Small intestine (tissue), 7 donors: ENCODE measurements around the gene DHRSX. TPM values are rescaled to one million over a fixed set of nuclear protein-coding genes. Genes with fewer than 3 reads are reported as not detected.
"Not testable (repeated sequence)": the region's sequence is repeated elsewhere in the genome, so short reads cannot be mapped to it uniquely, and the experiment has no call there.

Experiments
- DNase-seq, 2 donors: peaks; one replicate each; pipeline versions ENCODE4 v3.0.0 to v3.0.0-alpha.2; 2013
- FAIRE-seq: peaks from 2 replicates; lab custom pipeline; 2012; peaks lifted over from hg19 to GRCh38; lab: Jason Lieb, UNC
- H3K27ac ChIP-seq, 3 donors: one replicate each; pipeline ENCODE4 v1.5.1; 2013; ENCODE audit warnings: low read length in 2 of 3, mild to moderate bottlenecking in 2 of 3, control low read depth in 1 of 3, inconsistent platforms in 1 of 3, low read depth in 1 of 3, moderate library complexity in 1 of 3
- H3K27me3 ChIP-seq, 3 donors: one replicate each; pipeline ENCODE4 v1.6.1; 2013; ENCODE audit warnings: low read length in 3 of 3, inconsistent platforms in 1 of 3; ENCODE audit not compliant: control insufficient read depth in 3 of 3, insufficient read depth in 3 of 3
- H3K36me3 ChIP-seq, 3 donors: one replicate each; pipeline ENCODE4 v1.6.1; 2013; ENCODE audit warnings: low read length in 3 of 3, inconsistent platforms in 1 of 3, low read depth in 1 of 3, mild to moderate bottlenecking in 1 of 3, moderate library complexity in 1 of 3; ENCODE audit not compliant: control insufficient read depth in 3 of 3, insufficient read depth in 2 of 3
- H3K4me1 ChIP-seq, 3 donors: one replicate each; pipeline ENCODE4 v1.6.1; 2013; ENCODE audit warnings: low read length in 2 of 3, inconsistent platforms in 1 of 3, low read depth in 1 of 3, mild to moderate bottlenecking in 1 of 3, moderate library complexity in 1 of 3; ENCODE audit not compliant: control insufficient read depth in 3 of 3, insufficient read depth in 2 of 3
- H3K4me3 ChIP-seq, 3 donors: one replicate each; pipeline ENCODE4 v1.5.1; 2013; ENCODE audit warnings: low read length in 3 of 3, control low read depth in 1 of 3, inconsistent platforms in 1 of 3, low read depth in 1 of 3, mild to moderate bottlenecking in 1 of 3, moderate library complexity in 1 of 3
- H3K9me3 ChIP-seq, 2 donors: one replicate each; pipeline ENCODE4 v1.6.1; 2013; ENCODE audit warnings: low read depth in 1 of 2, low read length in 1 of 2; ENCODE audit not compliant: control insufficient read depth in 2 of 2, insufficient read depth in 1 of 2
- WGBS, 3 donors: extraction: QIAGEN DNeasy Blood & Tissue Kit; methylation state at CpG; one replicate each; pipeline ENCODE4 v1.1.7; 2013; 5-methylcytosine and 5-hydroxymethylcytosine counted together
- polyA plus RNA-seq, 4 donors: library from polyadenylated mRNA; stranded (reverse) in 3 of 4; unstranded in 1 of 4; fragments of 200-250 nt in 3 of 4; fragments of 120-200 nt in 1 of 4; gene quantifications; one replicate each; pipeline versions ENCODE4 v1.2.1 to v1.2.3, GENCODE V29; 2013
- donor health status: healthy with polysubstance abuse.
- donor health status: control.
- donor health status: control.
- donor health status: Bipolar disorder and iron deficiency.
- donor health status: healthy.

The DHRSX gene
- polyA plus RNA-seq, 4 donors: 7.2 to 25.2 (median 12.1) TPM

DNA sequence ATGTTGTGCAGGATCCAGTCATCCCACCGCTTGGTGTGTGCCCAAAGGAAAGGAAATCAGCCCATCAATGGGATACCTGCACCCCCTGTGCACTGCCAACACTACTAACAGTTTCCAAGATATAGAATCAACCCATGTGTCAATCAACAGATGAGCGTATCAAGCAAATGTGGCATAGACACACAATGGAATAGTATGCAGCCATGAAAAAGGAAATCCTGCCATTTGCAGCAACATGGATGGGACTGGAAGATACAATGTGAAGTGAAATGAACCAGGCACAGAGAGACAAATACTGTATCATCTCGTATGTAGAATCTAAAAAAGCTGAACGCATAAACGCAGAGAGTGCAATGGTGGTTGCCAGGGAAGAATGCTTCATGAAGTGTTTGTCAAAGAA is 20.8 kb downstream of the DHRSX start:
- WGBS, 3 donors: 94 to 98% (median 95%) methylated on average over 5 of the region's 5 CpGs
- not testable (repeated sequence) for H3K9me3 ChIP-seq, H3K27ac ChIP-seq, FAIRE-seq, H3K4me3 ChIP-seq, H3K4me1 ChIP-seq, H3K27me3 ChIP-seq, DNase-seq
- peaks cover 0 to 25% (median 0%) of the 10 kb centered on the region in 3 donors for H3K36me3 ChIP-seq

DNA sequence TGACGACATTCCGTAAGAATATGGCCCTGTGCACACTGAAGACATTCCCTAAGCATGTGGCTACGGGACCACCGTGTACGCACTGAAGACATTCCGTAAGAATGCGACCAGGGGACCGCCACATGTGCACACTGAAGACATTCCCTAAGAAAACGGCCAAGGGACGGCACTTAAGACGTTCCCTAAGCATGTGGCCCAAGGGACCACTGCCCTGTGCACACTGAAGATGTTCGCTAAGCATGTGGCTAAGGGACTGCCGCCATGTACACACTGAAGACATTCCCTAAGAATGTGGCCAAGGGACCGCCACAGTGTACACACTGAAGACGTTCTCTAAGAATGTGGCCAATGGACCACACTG is 21.4 kb downstream of the DHRSX start:
- no peak overlapping the region for H3K27ac ChIP-seq
- DNase-seq (no peak), FAIRE-seq (no peak)
- peaks cover 0 to 5% (median under 1%) of the 10 kb centered on the region in 3 donors for H3K4me1 ChIP-seq
- peaks cover 0 to 8% of the 10 kb centered on the region in 2 donors for H3K9me3 ChIP-seq
- no peaks in the 10 kb centered on the region for H3K27me3 ChIP-seq
- H3K4me3 ChIP-seq: no peak overlapping the region
- peaks cover 0 to 20% (median 0%) of the 10 kb centered on the region in 3 donors for H3K36me3 ChIP-seq
- 96 to 97% (median 97%) methylated on average over 15 of the region's 15 CpGs for WGBS, 3 donors

DNA sequence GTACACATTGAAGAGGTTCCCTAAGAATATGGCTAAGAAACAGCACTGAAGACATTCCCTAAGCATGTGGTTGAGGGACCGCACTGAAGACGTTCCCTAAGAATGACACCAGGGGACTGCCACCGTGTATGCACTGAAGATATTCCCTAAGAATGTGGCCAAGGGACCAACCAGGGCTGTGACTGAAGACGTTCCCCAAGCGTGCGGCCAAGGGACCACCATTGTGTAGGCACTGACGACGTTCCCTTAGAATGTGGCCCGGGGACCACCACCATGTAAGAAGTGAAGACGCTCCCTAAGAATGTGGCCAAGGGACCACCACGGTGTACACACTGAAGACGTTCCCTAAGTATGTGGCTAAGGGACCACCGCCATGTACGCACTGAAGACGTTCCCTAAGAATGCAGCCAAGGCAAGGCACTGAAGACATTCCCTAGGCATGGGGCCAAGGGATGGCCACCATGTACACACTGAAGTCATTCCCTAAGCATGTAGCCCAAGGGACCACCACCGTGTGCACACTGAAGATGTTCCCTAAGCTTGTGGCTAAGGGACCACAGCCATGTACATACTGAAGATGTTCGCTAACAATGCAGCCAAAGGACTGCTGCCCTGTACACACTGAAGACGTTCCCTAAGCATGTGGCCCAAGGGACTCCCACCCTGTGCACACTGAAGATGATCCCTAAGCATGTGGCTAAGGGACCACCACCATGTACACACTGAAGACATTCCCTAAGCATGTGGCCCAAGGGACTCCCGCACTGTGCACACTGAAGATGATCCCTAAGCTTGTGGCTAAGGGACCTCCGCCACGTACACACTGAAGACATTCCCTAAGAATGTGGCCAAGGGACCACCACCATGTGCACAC is 22.0 kb downstream of the DHRSX start:
- no peaks in the 10 kb centered on the region for H3K27me3 ChIP-seq
- H3K4me3 ChIP-seq: no peak overlapping the region
- H3K4me1 ChIP-seq: peaks cover 0 to 9% (median 5%) of the 10 kb centered on the region in 3 donors
- peaks cover 0 to 8% of the 10 kb centered on the region in 2 donors for H3K9me3 ChIP-seq
- DNase-seq (no peak), FAIRE-seq (no peak)
- no peak overlapping the region for H3K27ac ChIP-seq
- WGBS, 3 donors: 88 to 93% (median 90%) methylated on average over 21 of the region's 21 CpGs
- peaks cover 0 to 17% (median 0%) of the 10 kb centered on the region in 3 donors for H3K36me3 ChIP-seq

DNA sequence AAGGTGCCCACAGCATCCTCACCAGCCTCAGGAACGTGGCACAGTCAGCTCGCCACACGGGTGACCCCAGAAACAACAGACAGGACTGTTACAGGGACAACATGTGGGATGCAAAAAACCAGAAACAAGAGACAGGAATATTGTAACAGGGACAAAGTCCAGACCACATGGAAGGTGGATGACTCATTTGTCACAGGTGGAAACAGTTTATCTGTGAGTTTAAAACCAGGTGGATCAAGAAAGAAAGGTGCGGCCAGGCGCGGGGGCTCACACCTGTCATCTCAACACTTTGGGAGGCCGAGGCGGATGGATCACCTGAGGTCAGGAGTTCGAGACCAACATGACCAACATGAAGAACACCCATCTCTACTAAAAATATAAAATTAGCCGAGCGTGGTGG is 23.5 kb downstream of the DHRSX start:
- 21 to 70% (median 44%) methylated on average over 11 of the region's 11 CpGs for WGBS, 3 donors
- peak; percentile 84 to 92 for DNase-seq
- not testable (repeated sequence) for H3K27me3 ChIP-seq, FAIRE-seq, H3K9me3 ChIP-seq, H3K4me3 ChIP-seq
- Histone ChIP-seq H3K27ac (peak overlapping the region in 2 of 3 donors; percentile 33 to 66), H3K36me3 (peaks cover 0 to 14% (median 0%) of the 10 kb centered on the region in 3 donors), H3K4me1 (peaks cover 0 to 11% (median 5%) of the 10 kb centered on the region in 3 donors)

DNA sequence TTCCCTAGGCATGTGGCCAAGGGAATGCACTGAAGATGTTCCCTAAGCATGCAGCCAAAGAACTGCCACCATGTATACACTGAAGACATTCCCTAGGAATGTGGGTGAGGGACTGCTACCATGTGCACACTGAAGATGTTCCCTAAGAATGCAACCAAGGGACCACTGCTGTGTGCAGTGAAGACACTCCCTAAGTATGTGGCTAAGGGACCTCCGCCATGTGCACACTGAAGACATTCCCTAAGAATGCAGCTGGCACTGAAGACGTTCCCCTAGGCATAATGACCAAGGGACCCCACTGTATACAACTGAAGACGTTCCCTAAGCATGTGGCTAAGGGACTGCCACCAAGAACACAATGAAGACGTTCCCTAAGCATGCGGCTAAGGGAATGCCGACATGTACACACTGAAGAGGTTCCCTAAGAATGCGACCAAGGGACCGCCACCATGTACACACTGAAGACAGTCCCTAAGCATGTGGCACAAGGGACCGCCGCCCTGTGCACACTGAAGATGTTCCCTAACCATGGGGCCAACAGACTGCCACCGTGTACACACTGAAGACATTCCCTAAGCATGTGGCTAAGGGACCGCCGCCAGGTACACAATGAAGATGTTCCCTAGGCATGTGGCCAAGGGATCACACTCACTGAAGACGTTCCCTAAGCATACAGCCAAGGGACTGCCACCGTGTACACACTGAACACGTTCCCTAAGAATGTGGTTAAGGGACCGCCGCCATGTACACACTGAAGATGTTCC is 25.6 kb downstream of the DHRSX start:
- WGBS, 3 donors: 91 to 96% (median 95%) methylated on average over 18 of the region's 18 CpGs
- peaks cover 0 to 9% of the 10 kb centered on the region in 2 donors for H3K9me3 ChIP-seq
- peaks cover 0 to 11% (median 5%) of the 10 kb centered on the region in 3 donors for H3K4me1 ChIP-seq
- H3K27me3 ChIP-seq: no peaks in the 10 kb centered on the region
- FAIRE-seq (no peak), DNase-seq (no peak)
- no peak overlapping the region for H3K4me3 ChIP-seq
- H3K36me3 ChIP-seq: peaks cover 0 to 12% (median 0%) of the 10 kb centered on the region in 3 donors
- H3K27ac ChIP-seq: no peak overlapping the region

DNA sequence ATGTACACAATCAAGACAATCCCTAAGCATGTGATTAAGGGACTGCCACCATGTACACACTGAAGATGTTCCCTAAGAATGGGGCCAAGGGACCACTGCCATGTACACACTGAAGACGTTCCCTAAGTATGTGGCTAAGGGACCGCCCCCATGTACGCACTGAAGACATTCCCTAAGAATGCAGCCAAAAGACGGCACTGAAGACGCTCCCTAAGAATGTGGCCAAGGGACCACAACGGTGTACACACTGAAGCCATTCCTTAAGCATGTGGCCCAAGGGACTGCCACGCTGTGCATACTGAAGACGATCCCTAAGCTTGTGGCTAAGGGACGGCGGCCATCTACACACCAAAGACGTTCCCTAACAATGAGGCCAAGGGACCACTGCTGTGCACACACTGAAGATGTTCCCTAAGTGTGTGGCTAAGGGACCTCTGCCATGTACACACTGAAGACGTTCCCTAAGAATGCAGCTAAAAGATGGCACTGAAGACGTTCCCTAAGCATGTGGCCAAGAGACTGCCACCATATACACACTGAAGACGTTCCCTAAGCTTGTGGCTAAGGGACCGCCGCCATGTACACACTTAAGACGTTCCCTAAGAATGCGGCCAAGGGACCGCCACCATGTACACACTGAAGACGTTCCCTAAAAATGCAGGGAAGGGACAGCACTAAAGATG is 26.4 kb downstream of the DHRSX start:
- WGBS, 3 donors: 86 to 93% (median 88%) methylated on average over 20 of the region's 20 CpGs
- DNase-seq: no peak
- no peak for FAIRE-seq
- H3K27ac ChIP-seq: peak overlapping the region in 1 of 3 donors; percentile 23
- H3K4me3 ChIP-seq: no peak overlapping the region
- H3K36me3 ChIP-seq: peaks cover 0 to 7% (median 0%) of the 10 kb centered on the region in 3 donors
- peaks cover 0 to 4% of the 10 kb centered on the region in 2 donors for H3K9me3 ChIP-seq
- H3K27me3 ChIP-seq: no peaks in the 10 kb centered on the region
- H3K4me1 ChIP-seq: peaks cover 0 to 11% (median 5%) of the 10 kb centered on the region in 3 donors

DNA sequence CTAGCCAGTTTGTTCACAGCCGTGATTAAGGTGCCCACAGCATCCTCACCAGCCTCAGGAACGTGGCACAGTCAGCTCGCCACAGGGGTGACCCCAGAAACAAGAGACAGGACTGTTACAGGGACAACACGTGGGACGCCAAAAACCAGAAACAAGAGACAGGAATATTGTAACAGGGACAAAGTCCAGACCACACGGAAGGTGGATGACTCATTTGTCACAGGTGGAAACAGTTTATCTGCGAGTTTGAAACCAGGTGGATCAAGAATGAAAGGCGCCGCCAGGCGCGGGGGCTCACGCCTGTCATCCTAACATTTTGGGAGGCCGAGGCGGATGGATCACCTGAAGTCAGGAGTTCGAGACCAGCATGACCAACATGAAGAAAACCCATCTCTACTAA is 27.7 kb downstream of the DHRSX start:
- H3K36me3 ChIP-seq: not testable (repeated sequence)

DNA sequence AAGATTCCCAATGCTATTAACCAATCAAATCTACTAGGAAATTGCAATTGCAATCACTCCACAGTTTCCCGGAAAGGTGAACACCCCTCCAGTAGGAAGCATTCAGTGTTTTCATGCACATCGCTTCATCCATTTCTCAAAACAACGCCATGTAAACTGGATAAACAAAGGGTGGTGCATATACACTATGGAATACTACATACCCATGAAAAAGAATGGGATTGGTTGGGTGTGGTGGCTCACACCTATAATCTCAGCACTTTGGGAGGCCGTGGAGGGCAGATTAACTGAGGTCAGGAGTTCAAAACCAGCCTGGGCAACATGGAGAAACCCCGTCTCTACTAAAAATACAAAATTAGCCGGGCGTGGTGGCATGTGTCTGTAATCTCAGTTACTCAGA is 29.1 kb downstream of the DHRSX start:
- no peak overlapping the region for H3K27ac ChIP-seq
- WGBS, 3 donors: 86 to 90% (median 89%) methylated on average over 7 of the region's 7 CpGs
- DNase-seq (no peak), FAIRE-seq (no peak)
- peaks cover 0 to 5% of the 10 kb centered on the region in 2 donors for H3K9me3 ChIP-seq
- H3K36me3 ChIP-seq: peaks cover 0 to 6% (median 0%) of the 10 kb centered on the region in 3 donors
- H3K4me1 ChIP-seq: peaks cover 0 to 6% (median 5%) of the 10 kb centered on the region in 3 donors
- H3K4me3 ChIP-seq: no peak overlapping the region
- no peaks in the 10 kb centered on the region for H3K27me3 ChIP-seq

More for the DNA sequence above, 27.7 kb downstream of the DHRSX start:
- H3K9me3 ChIP-seq, FAIRE-seq, H3K27me3 ChIP-seq, H3K4me3 ChIP-seq: not testable (repeated sequence)
- Histone ChIP-seq H3K27ac (peak overlapping the region in 1 of 3 donors; percentile 69), H3K4me1 (peaks cover 0 to 11% (median 5%) of the 10 kb centered on the region in 3 donors)
- WGBS, 3 donors: 28 to 58% (median 44%) methylated on average over 15 of the region's 15 CpGs
- peak; percentile 67 to 87 for DNase-seq
